CD14-positive monocyte (primary cell): ENCODE results near the gene VCP. TPM values are rescaled to one million over a fixed set of nuclear protein-coding genes. Genes with fewer than 3 reads are reported as not detected.
A peak's percentile ranks its signal among the peaks of the same experiment; 100 is the strongest.

Experiments
- DNase-seq, 3 donors: peaks; one replicate each; pipeline ENCODE4 v3.0.0-alpha.2; 2011 to 2022
- H2AFZ ChIP-seq: 2 replicates; pipeline ENCODE4 v1.6.0; 2012; ENCODE audit warnings: mild to moderate bottlenecking, low read depth, low read length, inconsistent platforms; ENCODE audit not compliant: insufficient read depth, poor library complexity, severe bottlenecking
- H3K27ac ChIP-seq, 2 donors: 1 replicate in 1 of 2; 2 replicates in 1 of 2; pipeline ENCODE4 v1.5.1; 2012 to 2013; ENCODE audit warnings: low read length in 2 of 2, control low read depth in 1 of 2, inconsistent platforms in 1 of 2, low read depth in 1 of 2, mild to moderate bottlenecking in 1 of 2
- H3K27me3 ChIP-seq, 2 donors: one replicate each; pipeline versions ENCODE4 v1.6.0 to v1.6.1; 2011 to 2013; ENCODE audit warnings: low read length in 2 of 2; ENCODE audit not compliant: control insufficient read depth in 2 of 2, insufficient read depth in 2 of 2
- H3K36me3 ChIP-seq, 2 donors: replicated peaks in 1 of 2; 1 replicate in 1 of 2; 2 replicates in 1 of 2; pipeline versions ENCODE4 v1.5.1 to v1.6.1; 2012 to 2013; ENCODE audit warnings: low read length in 2 of 2, control low read depth in 1 of 2, inconsistent platforms in 1 of 2, mild to moderate bottlenecking in 1 of 2; ENCODE audit not compliant: insufficient read depth in 2 of 2, control insufficient read depth in 1 of 2
- H3K4me1 ChIP-seq, 2 donors: 1 replicate in 1 of 2; 2 replicates in 1 of 2; pipeline versions ENCODE4 v1.5.1 to v1.6.1; 2012 to 2013; ENCODE audit warnings: low read length in 2 of 2, control low read depth in 1 of 2, inconsistent platforms in 1 of 2, mild to moderate bottlenecking in 1 of 2, moderate library complexity in 1 of 2; ENCODE audit not compliant: insufficient read depth in 2 of 2, control insufficient read depth in 1 of 2
- H3K4me2 ChIP-seq: replicated peaks from 2 replicates; pipeline ENCODE3; 2012; ENCODE audit warnings: low read length, moderate library complexity, mild to moderate bottlenecking; ENCODE audit not compliant: poor library complexity, severe bottlenecking; ENCODE audit errors: extremely low read depth
- H3K4me3 ChIP-seq, 3 experiments: fragments of 200-600 bp in 1 of 3; sonication (generic) in 1 of 3; replicated peaks in 1 of 3; 1 replicate in 2 of 3; 2 replicates in 1 of 3; pipeline ENCODE4 v1.5.1; 2011 to 2013; ENCODE audit warnings: low read length in 3 of 3, mild to moderate bottlenecking in 3 of 3, control low read depth in 2 of 3, low read depth in 2 of 3, inconsistent platforms in 1 of 3, moderate library complexity in 1 of 3
- H3K79me2 ChIP-seq: 2 replicates; pipeline ENCODE4 v1.6.0; 2012; ENCODE audit warnings: mild to moderate bottlenecking, control low read depth, inconsistent platforms, low read length, moderate library complexity; ENCODE audit not compliant: insufficient read depth
- H3K9ac ChIP-seq: 2 replicates; pipeline ENCODE4 v1.6.0; 2017; ENCODE audit warnings: low read length, mild to moderate bottlenecking; ENCODE audit not compliant: insufficient read depth, poor library complexity, severe bottlenecking
- H3K9me3 ChIP-seq, 2 donors: replicated peaks in 1 of 2; 1 replicate in 1 of 2; 2 replicates in 1 of 2; pipeline versions ENCODE4 v1.5.1 to v1.6.1; 2012 to 2013; ENCODE audit warnings: low read length in 2 of 2, control low read depth in 1 of 2; ENCODE audit not compliant: control insufficient read depth in 1 of 2, insufficient read depth in 1 of 2
- H4K20me1 ChIP-seq: 2 replicates; pipeline ENCODE4 v1.6.0; 2012; ENCODE audit warnings: mild to moderate bottlenecking, low read length, control low read depth, moderate library complexity; ENCODE audit not compliant: insufficient read depth
- H3K27ac Mint-ChIP-seq, 7 donors: one replicate each; pipeline ENCODE4 v1.8.0; 2020; ENCODE audit warnings: mild to moderate bottlenecking in 7 of 7, mixed read lengths in 7 of 7, moderate library complexity in 6 of 7, inconsistent platforms in 2 of 7
- H3K27me3 Mint-ChIP-seq, 3 donors: one replicate each; pipeline ENCODE4 v1.8.0; 2021 to 2022; ENCODE audit warnings: low read depth in 3 of 3, mild to moderate bottlenecking in 3 of 3, mixed read lengths in 3 of 3, moderate library complexity in 3 of 3, inconsistent platforms in 1 of 3
- H3K36me3 Mint-ChIP-seq, 2 donors: one replicate each; pipeline ENCODE4 v1.8.0; 2020; ENCODE audit warnings: mixed read lengths in 2 of 2, inconsistent platforms in 1 of 2, mild to moderate bottlenecking in 1 of 2
- H3K4me1 Mint-ChIP-seq: one replicate; pipeline ENCODE4 v1.8.0; 2020; ENCODE audit warnings: mild to moderate bottlenecking, mixed read lengths
- H3K4me3 Mint-ChIP-seq, 2 donors: one replicate each; pipeline ENCODE4 v1.8.0; 2020; ENCODE audit warnings: mild to moderate bottlenecking in 2 of 2, mixed read lengths in 2 of 2, moderate library complexity in 1 of 2
- H3K9me3 Mint-ChIP-seq, 7 donors: one replicate each; pipeline ENCODE4 v1.8.0; 2020 to 2022; ENCODE audit warnings: mixed read lengths in 7 of 7, mild to moderate bottlenecking in 6 of 7, moderate library complexity in 6 of 7, inconsistent platforms in 2 of 7
- CTCF ChIP-seq: fragments of 200-600 bp; IDR thresholded peaks from one replicate; pipeline ENCODE4 v1.8.0; 2022; ENCODE audit warnings: antibody characterized with exemption, mild to moderate bottlenecking
- WGBS: methylation state at CpG from one replicate; pipeline ENCODE4 v1.1.5; 2013; ENCODE audit warnings: missing lambda C conversion rate; ENCODE audit not compliant: insufficient coverage; 5-methylcytosine and 5-hydroxymethylcytosine counted together
- intact Hi-C, 2 donors: fragments of 100-400 bp; cut with micrococcal nuclease; formaldehyde crosslinking; loops; one replicate each; pipeline versions ENCODE4 v1.15.0 to v1.15.1; 2023
- polyA minus RNA-seq: library from RNA; depleted of rRNA, polyadenylated mRNA; stranded (reverse); fragments of >200 nt; gene quantifications from 2 replicates; pipeline ENCODE4 v1.2.3, GENCODE V29; 2012
- polyA plus RNA-seq, 3 donors: library from polyadenylated mRNA; depleted of rRNA in 1 of 3; unstranded in 2 of 3; stranded (reverse) in 1 of 3; fragments of 300-500 nt in 2 of 3; fragments of >200 nt in 1 of 3; fragmentation: Illumina TruSeq in 2 of 3; gene quantifications; 1 replicate in 2 of 3; 2 replicates in 1 of 3; pipeline ENCODE4 v1.2.3, GENCODE V29; 2012 to 2021
- total RNA-seq, 12 experiments: library from RNA in 1 of 12; stranded (reverse) in 1 of 12; fragments of 120-200 nt in 1 of 12; gene quantifications; one replicate each; pipeline ENCODE4 v1.2.4 and lab custom pipeline; 2013 to 2026; ENCODE audit warnings: mixed read lengths in 6 of 12, inconsistent platforms in 1 of 12

The VCP gene
- total RNA-seq (2013): 194 TPM
- polyA plus RNA-seq (100 to 1,000 TPM; 100 to 180 (median 130) TPM), polyA minus RNA-seq (213 and 256 TPM in 2 replicates), total RNA-seq (lab: John Stamatoyannopoulos, UW) (154 to 485 (median 279) reads per million in 11 experiments)

GRCh38 chr9:35072461-35073278 lies at the start of gene VCP:
TSS of gene VCP (minus strand) at chr9:35072625. CDS start at chr9:35072353, 272 bp downstream.
- peaks cover 14 to 30% of the 10 kb centered on the region in 2 donors for H3K36me3 Mint-ChIP-seq
- peaks cover 10 to 25% of the 10 kb centered on the region in 2 donors for H3K36me3 ChIP-seq
- WGBS: 6% methylated on average over 48 of the region's 54 CpGs

More at GRCh38 chr9:35072461-35073278, at the start of gene VCP:
- no peak for TF ChIP-seq CTCF
- H3K9ac ChIP-seq: peak within 1 kb of the TSS; percentile 99
- H3K27me3 Mint-ChIP-seq: peaks cover 0 to under 1% (median 0%) of the 10 kb centered on the region in 3 donors
- peak; percentile 96 to 98 (median 97) for DNase-seq
- peaks cover 43% of the 10 kb centered on the region for H4K20me1 ChIP-seq
- peaks cover 44% of the 10 kb centered on the region for H3K79me2 ChIP-seq
- H3K27me3 ChIP-seq: no peaks in the 10 kb centered on the region
- peak within 1 kb of the TSS; percentile 96 for H3K4me2 ChIP-seq
- H3K9me3 ChIP-seq: no peaks in the 10 kb centered on the region
- H3K4me1 ChIP-seq: peaks cover 22 to 33% of the 10 kb centered on the region in 2 donors
- H3K27ac Mint-ChIP-seq: peak within 1 kb of the TSS; percentile 95 to 99 (median 98)
- intact Hi-C loops: loop anchor here (5.0 to 10.0 kb wide), 3 partner anchors 40 to 88 kb away; partner anchors contain the start of gene DNAJB5 (in 1 of the 2)
- peaks cover 33% of the 10 kb centered on the region for H3K4me1 Mint-ChIP-seq
- H3K27ac ChIP-seq: peak within 1 kb of the TSS; percentile 96 to 97
- H3K4me3 ChIP-seq: peak within 1 kb of the TSS; percentile 56 to 90 (median 66)
- no peaks in the 10 kb centered on the region for H3K9me3 Mint-ChIP-seq
- H3K4me3 Mint-ChIP-seq: peak within 1 kb of the TSS; percentile 89 to 91
- H2AFZ ChIP-seq: peak within 1 kb of the TSS; percentile 69
